Activated naive CD4-positive, alpha-beta T cell treated with anti-CD3 and anti-CD28 coated beads, Interleukin-2, amount 50 U/mL, for 72 hours (primary cell): ENCODE data around the gene SSBP1. TPM values are rescaled to one million over a fixed set of nuclear protein-coding genes. Genes with fewer than 3 reads are reported as not detected.
A peak's percentile ranks its signal among the peaks of the same experiment; 100 is the strongest.

Experiments
- ATAC-seq, 2 donors: fragments of 150-1000 bp; cut with Tn5 transposase; 2 replicates each; pipeline ENCODE4 v1.10.0; 2021; ENCODE audit warnings: mild to moderate bottlenecking in 2 of 2, moderate library complexity in 2 of 2
- DNase-seq, 2 donors: peaks; one replicate each; pipeline ENCODE4 v3.0.0; 2021 to 2022; ENCODE audit warnings: low spot score in 2 of 2
- H3K27ac Mint-ChIP-seq, 2 donors: one replicate each; pipeline ENCODE4 v1.8.0; 2022; ENCODE audit warnings: mild to moderate bottlenecking in 2 of 2, mixed read lengths in 2 of 2
- H3K36me3 Mint-ChIP-seq, 2 donors: one replicate each; pipeline ENCODE4 v1.8.0; 2022; ENCODE audit warnings: mixed read lengths in 2 of 2
- H3K9me3 Mint-ChIP-seq, 2 donors: one replicate each; pipeline ENCODE4 v1.8.0; 2022; ENCODE audit warnings: mixed read lengths in 2 of 2
- total RNA-seq, 2 donors: library from RNA; stranded (reverse); gene quantifications; one replicate each; pipeline ENCODE4 v1.2.3, GENCODE V29; 2022

The SSBP1 gene
- total RNA-seq, 2 donors from 2014 or later, result 174 to 221 TPM

DNA sequence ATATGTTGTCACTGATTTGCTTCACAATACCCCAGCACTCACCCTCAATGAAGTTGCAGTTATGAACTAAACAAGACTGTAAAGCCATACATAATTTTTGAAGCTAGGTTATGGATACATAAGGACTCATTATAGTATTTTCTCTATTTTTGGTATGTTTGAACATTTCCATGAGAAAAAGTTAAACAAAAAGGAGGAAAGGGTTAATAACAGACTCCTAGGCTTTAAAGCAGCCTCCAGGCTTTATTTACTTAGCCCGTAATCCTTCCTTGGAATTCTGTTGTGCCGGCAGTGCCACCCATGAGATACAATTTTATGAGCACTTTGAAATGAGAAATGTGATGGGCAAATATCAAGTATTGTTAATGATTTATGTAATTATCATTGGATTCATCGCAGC is 34.0 kb upstream of the SSBP1 start:
- ATAC-seq, result no peak
- H3K9me3 Mint-ChIP-seq, result no peaks in the 10 kb centered on the region
- H3K27ac Mint-ChIP-seq, result no peak overlapping the region
- DNase-seq, result no peak
- H3K36me3 Mint-ChIP-seq, result no peaks in the 10 kb centered on the region

DNA sequence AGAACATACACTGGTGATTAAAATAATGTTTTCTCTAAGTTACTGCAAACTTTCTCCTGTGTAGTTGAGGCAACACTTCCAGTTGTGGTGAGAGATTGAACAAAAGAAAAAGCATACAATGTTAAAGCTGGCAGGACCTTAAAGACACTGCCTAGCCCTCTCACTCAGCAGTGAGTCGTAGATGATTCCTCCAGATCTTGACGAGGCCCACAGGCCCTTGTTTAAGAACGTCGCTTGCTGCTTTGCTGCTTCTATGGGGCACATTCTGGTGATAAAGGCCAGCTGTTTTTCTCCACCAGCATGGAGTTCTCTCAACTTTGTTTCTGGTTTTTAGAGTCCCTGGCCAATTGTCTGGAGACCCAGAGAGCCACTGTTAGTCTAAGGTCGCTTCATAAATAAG is 33.4 kb upstream of the SSBP1 start:
- H3K27ac Mint-ChIP-seq, result no peak overlapping the region
- no peak for ATAC-seq
- H3K9me3 Mint-ChIP-seq, result no peaks in the 10 kb centered on the region
- no peaks in the 10 kb centered on the region for H3K36me3 Mint-ChIP-seq
- no peak for DNase-seq

- no peaks in the 10 kb centered on the region for H3K9me3 Mint-ChIP-seq
- no peaks in the 10 kb centered on the region for H3K36me3 Mint-ChIP-seq
- H3K27ac Mint-ChIP-seq, result no peak overlapping the region
- ATAC-seq, result no peak
- DNase-seq, result no peak
Observed at GRCh38 chr7:141706239-141707064, 31.7 kb upstream of the SSBP1 start.

GRCh38 chr7:141708351-141708750 is 29.8 kb upstream of the SSBP1 start, which contains the start of gene WEE2:
TSS of gene WEE2 (plus strand) at chr7:141708353. CDS start at chr7:141708759, 406 bp downstream.
- Mint-ChIP-seq H3K27ac (no peak within 1 kb of the TSS), H3K9me3 (no peaks in the 10 kb centered on the region), H3K36me3 (no peaks in the 10 kb centered on the region)
- ATAC-seq, result no peak
- no peak for DNase-seq

- Mint-ChIP-seq H3K36me3 (no peaks in the 10 kb centered on the region), H3K27ac (no peak overlapping the region), H3K9me3 (no peaks in the 10 kb centered on the region)
- no peak for DNase-seq
- ATAC-seq, result no peak
Observed at GRCh38 chr7:141709318-141709717, 28.8 kb upstream of the SSBP1 start.

DNA sequence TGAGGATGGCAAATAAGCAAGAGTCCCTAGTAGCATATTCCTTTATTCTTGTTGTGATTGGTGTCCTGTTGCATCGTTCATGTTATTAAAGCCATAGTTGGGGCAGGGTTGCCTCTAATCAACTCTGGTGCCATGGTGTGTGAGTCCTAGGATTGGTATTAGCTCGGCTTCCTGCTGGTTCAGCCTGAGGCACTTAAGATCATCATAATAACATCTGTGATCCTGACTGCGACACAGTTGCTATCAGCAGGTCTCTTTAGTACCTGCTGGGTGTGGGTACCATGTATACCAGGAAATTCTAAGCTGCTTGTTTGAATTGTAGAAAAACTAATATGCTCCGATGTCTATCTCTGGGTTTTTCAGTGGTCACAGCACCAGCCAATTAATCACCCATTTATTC is 28.4 kb upstream of the SSBP1 start:
- H3K27ac Mint-ChIP-seq, result no peak overlapping the region
- no peaks in the 10 kb centered on the region for H3K9me3 Mint-ChIP-seq
- no peaks in the 10 kb centered on the region for H3K36me3 Mint-ChIP-seq
- no peak for ATAC-seq
- no peak for DNase-seq

- DNase-seq (no peak), ATAC-seq (no peak)
- no peaks in the 10 kb centered on the region for H3K36me3 Mint-ChIP-seq
- no peaks in the 10 kb centered on the region for H3K9me3 Mint-ChIP-seq
- H3K27ac Mint-ChIP-seq, result no peak overlapping the region
Observed at GRCh38 chr7:141710301-141710700, 27.9 kb upstream of the SSBP1 start.

DNA sequence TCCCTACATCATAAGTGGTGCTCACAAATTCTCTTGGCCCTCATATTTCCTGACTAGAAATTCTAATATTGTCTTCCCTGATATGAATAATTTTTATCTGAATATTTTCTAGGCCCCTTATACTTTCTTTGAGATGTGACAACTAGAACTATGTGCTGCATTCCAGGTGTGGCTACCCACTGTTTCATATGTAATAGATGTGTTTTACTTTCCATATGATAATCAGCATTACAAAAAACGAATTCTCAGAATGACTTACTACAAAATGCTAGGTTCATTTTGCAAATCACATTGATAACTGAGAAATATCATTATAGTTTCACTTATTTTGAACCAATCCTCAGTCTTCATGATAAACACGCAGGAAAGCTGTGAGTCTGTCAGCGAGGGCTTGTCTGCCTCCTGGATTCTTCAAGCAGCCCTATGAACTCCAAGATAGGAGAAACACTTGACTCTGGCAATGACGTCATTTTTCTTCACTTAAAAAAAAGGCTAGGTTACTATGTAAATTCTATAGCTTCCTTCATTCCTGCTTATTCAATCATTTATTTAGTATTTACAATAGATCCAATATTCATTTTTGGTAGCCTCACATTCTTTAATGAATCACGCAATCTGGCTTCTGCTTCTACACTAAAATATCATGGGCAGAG is 25.4 kb upstream of the SSBP1 start:
- ATAC-seq (peak in 1 of 2 donors; percentile 35), DNase-seq (no peak)
- Mint-ChIP-seq H3K9me3 (no peaks in the 10 kb centered on the region), H3K36me3 (no peaks in the 10 kb centered on the region), H3K27ac (no peak overlapping the region)

GRCh38 chr7:141713890-141714289 is 24.3 kb upstream of the SSBP1 start:
- no peaks in the 10 kb centered on the region for H3K36me3 Mint-ChIP-seq
- no peaks in the 10 kb centered on the region for H3K9me3 Mint-ChIP-seq
- no peak for ATAC-seq

DNA sequence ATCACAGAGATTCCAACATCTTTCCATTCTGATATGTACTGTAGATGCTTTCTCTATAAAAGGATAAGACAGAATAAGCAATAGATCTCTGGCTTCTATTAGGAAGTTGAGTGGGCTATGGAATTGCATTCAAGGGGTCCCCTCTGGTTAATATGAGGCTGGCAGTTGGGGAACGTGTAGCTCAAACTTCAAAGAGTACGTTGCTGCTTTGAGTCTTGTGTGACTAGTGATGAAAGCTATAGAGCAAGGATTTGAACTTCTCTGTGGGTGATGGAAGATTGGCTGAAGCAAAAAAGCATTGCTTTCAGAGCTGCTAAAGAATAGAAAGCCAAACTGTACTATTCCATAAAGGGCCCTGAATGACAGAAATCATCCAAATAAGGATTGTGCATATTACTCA is 23.6 kb upstream of the SSBP1 start:
- Mint-ChIP-seq H3K9me3 (no peaks in the 10 kb centered on the region), H3K27ac (no peak overlapping the region)

More at GRCh38 chr7:141713890-141714289, 24.3 kb upstream of the SSBP1 start:
- DNase-seq, result no peak
- H3K27ac Mint-ChIP-seq, result no peak overlapping the region

DNA sequence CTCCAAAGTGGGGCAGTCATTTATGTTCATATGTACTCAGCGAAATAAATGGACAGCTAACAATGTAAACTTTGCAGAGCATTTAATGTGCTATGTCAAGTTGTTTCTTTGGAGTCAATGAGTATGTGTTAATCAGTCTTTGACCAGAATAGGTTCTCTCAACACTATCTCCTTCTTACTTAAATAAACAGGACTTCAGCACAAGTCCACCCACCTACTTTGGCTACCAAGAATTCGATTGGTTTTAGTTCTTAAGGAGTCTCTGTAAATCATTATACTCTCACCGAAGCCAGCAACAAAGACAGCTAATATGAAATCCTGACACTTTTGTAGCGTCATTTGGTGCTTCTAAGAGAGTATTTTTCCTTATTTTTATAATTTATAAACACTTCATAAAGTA is 23.1 kb upstream of the SSBP1 start:
- no peak overlapping the region for H3K27ac Mint-ChIP-seq
- DNase-seq (no peak), ATAC-seq (no peak)
- no peaks in the 10 kb centered on the region for H3K9me3 Mint-ChIP-seq
- no peaks in the 10 kb centered on the region for H3K36me3 Mint-ChIP-seq

More for the DNA sequence above, 23.6 kb upstream of the SSBP1 start:
- ATAC-seq, result no peak
- DNase-seq, result no peak
- H3K36me3 Mint-ChIP-seq, result no peaks in the 10 kb centered on the region

DNA sequence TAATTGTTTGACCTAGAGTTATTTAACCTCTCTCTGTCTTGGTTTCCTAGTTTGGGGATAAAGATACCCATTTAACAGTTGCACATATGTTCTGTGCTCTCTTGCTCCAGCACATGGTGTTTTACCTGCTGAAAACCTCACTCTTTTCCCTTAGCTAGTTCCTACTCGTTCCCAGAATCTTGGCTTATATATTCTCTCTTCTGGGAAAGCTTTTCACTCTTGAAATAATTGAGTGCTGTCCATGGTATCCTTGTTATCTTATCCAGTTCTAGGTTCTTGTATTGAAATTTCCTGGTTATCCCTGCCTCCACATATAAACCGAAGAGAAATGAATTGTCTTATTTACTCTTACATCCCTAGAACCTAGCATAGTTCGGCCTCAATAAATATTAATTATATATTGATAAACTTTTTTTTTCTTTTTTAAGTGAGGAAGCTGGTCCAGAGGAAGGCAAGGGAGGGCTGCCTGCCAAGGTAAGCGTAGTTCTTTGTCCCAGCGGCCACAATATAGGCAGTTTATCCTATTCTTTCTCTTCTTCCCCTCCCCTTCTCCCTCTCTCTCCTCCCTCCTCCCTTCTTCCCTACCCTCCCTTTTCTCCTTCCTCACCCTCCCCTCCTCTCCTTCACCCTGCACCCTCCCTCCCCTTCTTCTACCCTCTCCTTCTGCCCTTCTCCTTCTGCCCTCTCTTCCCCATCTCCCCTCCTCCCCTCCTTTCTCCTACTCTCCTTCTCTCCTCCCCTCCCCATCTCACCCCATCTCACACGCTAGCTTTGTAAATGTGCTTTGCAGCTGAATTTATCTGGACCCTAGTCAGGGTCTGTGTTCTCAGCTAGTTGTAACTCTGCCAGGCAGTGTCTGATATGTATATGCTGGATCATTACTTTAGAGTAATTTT is 22.1 kb upstream of the SSBP1 start:
- H3K9me3 Mint-ChIP-seq, result no peaks in the 10 kb centered on the region
- H3K27ac Mint-ChIP-seq, result no peak overlapping the region
- no peak for DNase-seq
- no peak for ATAC-seq
- H3K36me3 Mint-ChIP-seq, result no peaks in the 10 kb centered on the region

- Mint-ChIP-seq H3K9me3 (no peaks in the 10 kb centered on the region), H3K36me3 (no peaks in the 10 kb centered on the region), H3K27ac (no peak overlapping the region)
- ATAC-seq (no peak), DNase-seq (no peak)
Observed at GRCh38 chr7:141717450-141717849, 20.7 kb upstream of the SSBP1 start.

DNA sequence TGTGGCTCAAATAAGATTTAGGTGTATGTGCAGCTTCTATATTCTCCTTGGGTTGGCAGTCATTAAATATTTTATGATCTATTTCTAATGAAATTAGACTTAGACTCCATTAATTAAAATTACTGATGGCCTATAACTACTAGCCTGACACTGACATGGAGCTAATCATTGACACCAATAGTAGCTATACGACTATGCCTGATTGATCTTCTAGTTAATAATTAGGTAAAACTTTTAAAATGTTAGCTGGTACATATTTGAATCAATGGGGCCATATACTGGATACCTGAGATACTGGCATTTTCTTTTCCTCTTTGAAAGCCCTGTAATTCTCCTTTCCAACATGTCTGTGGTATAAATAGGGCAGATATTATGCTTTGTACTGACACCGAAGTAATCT is 15.6 kb upstream of the SSBP1 start:
- no peaks in the 10 kb centered on the region for H3K36me3 Mint-ChIP-seq
- no peaks in the 10 kb centered on the region for H3K9me3 Mint-ChIP-seq
- DNase-seq (no peak), ATAC-seq (no peak)
- H3K27ac Mint-ChIP-seq, result no peak overlapping the region

DNA sequence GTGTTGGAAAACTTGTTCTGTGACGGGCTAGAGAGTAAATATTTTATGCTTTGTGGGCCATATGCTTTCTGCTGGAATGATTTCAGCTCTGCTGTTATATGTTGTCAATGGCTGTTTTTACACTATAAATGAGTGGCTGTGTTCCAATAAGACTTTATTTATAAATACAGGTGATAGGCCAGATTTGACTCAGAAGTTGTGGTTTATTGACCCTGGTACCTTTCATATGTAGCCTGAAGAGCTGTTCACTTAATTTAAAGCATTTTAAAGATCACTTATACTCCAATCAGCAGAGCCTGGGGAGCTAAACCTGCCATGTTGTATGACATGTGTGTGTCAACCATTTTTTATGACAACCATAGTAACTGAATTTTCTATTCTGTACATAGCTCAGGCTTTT is 9.1 kb upstream of the SSBP1 start:
- ATAC-seq, result no peak

DNA sequence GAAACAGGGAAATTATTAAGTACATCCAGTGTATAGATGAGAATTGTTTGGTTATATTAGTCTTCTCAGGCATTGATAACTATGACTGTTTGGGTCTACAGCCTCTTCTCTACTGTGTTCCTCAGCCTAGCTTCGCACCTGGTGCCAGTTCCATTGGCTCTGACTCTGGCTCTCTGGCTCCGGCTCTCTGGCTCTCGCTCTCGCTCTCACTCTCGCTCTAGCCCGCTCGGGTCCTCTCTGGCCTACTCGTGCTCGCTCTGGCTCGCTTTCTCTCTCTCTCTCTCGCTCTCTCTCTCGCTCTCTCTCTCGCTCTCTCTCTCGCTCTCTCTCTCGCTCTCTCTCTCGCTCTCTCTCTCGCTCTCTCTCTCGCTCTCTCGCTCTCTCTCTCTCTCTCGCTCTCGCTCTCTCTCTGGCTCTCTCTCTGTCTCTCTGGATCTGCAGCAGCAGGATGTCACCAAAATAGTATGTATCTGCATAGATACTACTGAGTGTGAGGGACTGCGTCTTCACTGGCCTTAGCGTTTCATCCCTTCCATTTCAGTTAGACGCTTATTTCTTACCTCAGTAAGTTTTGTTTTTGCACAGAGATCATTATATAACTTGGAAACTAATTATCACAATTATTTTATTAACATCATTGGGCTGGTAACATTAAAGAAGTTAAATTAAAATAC is 6.5 kb upstream of the SSBP1 start:
- Mint-ChIP-seq H3K27ac (no peak overlapping the region), H3K36me3 (no peaks in the 10 kb centered on the region), H3K9me3 (no peaks in the 10 kb centered on the region)
- no peak for DNase-seq
- ATAC-seq, result no peak

More for the DNA sequence above, 9.1 kb upstream of the SSBP1 start:
- Mint-ChIP-seq H3K36me3 (no peaks in the 10 kb centered on the region), H3K9me3 (no peaks in the 10 kb centered on the region), H3K27ac (no peak overlapping the region)
- DNase-seq, result no peak
